AG09309 (cell line): Measurements from ENCODE around the gene HSPA14.

Experiments
- DNase-seq: peaks from one replicate; pipeline ENCODE4 v3.0.0-alpha.2; 2010; ENCODE audit warnings: low read depth
- H3K4me3 ChIP-seq: 2 replicates; pipeline ENCODE4 v1.5.1; 2011; ENCODE audit warnings: mild to moderate bottlenecking, low read depth, low read length, moderate library complexity; ENCODE audit not compliant: control insufficient read depth
- TF ChIP-seq, protein P1 (sequence below): IDR thresholded peaks from 2 replicates; pipeline ENCODE4 v1.5.1; 2011; ENCODE audit warnings: mild to moderate bottlenecking, low read depth, low read length, inconsistent platforms; ENCODE audit not compliant: insufficient read depth, control insufficient read depth; ENCODE audit errors: missing control alignments

The HSPA14 gene

GRCh38 chr10:14837757-14838581 is at the start of gene HSPA14, which contains the start of the genes CDNF and MSANTD7:
Gene HSPA14 (plus strand): TSS chr10:14838306. CDS start chr10:14838403, 97 bp downstream.
Gene CDNF (minus strand): TSS chr10:14838037. CDS start chr10:14837946, 91 bp downstream.
Gene MSANTD7 (plus strand): TSS chr10:14838306. CDS start chr10:14842285, 3,979 bp downstream.
- H3K4me3 ChIP-seq: peak within 1 kb of the TSS; percentile 92

GRCh38 chr10:14798636-14799035 is 39.5 kb upstream of the HSPA14 start:
- DNase-seq: no peak
- H3K4me3 ChIP-seq: no peak overlapping the region
- TF ChIP-seq, protein P1, sequence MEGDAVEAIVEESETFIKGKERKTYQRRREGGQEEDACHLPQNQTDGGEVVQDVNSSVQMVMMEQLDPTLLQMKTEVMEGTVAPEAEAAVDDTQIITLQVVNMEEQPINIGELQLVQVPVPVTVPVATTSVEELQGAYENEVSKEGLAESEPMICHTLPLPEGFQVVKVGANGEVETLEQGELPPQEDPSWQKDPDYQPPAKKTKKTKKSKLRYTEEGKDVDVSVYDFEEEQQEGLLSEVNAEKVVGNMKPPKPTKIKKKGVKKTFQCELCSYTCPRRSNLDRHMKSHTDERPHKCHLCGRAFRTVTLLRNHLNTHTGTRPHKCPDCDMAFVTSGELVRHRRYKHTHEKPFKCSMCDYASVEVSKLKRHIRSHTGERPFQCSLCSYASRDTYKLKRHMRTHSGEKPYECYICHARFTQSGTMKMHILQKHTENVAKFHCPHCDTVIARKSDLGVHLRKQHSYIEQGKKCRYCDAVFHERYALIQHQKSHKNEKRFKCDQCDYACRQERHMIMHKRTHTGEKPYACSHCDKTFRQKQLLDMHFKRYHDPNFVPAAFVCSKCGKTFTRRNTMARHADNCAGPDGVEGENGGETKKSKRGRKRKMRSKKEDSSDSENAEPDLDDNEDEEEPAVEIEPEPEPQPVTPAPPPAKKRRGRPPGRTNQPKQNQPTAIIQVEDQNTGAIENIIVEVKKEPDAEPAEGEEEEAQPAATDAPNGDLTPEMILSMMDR: no peak

More at GRCh38 chr10:14837757-14838581, at the start of gene HSPA14, which contains the start of the genes CDNF and MSANTD7:
- TF ChIP-seq, protein P1: no peak
- DNase-seq: peak; percentile 96

- TF ChIP-seq, protein P1: no peak
- no peak overlapping the region for H3K4me3 ChIP-seq
- no peak for DNase-seq
Observed at GRCh38 chr10:14800397-14800796, 37.7 kb upstream of the HSPA14 start.

- TF ChIP-seq, protein P1: no peak
- H3K4me3 ChIP-seq: no peak overlapping the region
- no peak for DNase-seq
Observed at GRCh38 chr10:14801723-14802122, 36.4 kb upstream of the HSPA14 start.

- TF ChIP-seq, protein P1: no peak
- H3K4me3 ChIP-seq: no peak overlapping the region
- no peak for DNase-seq
Observed at GRCh38 chr10:14803827-14804226, 34.3 kb upstream of the HSPA14 start.

DNA sequence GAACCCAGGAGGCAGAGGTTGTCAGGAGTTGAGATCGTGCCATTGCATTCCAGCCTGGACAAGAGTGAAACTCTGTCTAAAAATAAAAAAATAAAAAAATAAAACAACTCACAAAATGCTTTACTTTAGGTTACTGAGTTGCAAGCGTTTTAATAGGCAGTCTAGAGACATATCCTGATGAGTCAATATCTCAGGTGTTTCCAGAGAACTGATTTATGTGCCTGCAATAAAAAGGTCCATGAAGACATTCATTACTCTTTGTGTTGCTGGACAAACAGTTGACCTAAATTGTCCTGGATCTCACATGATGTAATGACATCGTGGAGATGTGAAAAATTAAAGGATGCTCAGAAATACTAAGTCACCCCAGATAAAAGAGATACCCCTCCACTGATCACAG is 31.8 kb upstream of the HSPA14 start:
- no peak for DNase-seq
- TF ChIP-seq, protein P1: no peak
- H3K4me3 ChIP-seq: no peak overlapping the region
